ENCODE data around the gene UGT1A7. TPM values are rescaled to one million over a fixed set of nuclear protein-coding genes. Genes with fewer than 3 reads are reported as not detected.

UGT1A7 gene
- total RNA-seq, 1 donor: not detected

GRCh38 chr2:233802132-233802815, 120.6 kb downstream of the UGT1A7 start:
- DNase-seq (ENCODE audit: low read depth): no peak
- H3K4me3 ChIP-seq (ENCODE audit: low read depth, low read length): no peak overlapping the region
- TF ChIP-seq CTCF (IDR thresholded peaks at IDR 0.05; ENCODE audit: insufficient read depth, low read length): no peak

DNA sequence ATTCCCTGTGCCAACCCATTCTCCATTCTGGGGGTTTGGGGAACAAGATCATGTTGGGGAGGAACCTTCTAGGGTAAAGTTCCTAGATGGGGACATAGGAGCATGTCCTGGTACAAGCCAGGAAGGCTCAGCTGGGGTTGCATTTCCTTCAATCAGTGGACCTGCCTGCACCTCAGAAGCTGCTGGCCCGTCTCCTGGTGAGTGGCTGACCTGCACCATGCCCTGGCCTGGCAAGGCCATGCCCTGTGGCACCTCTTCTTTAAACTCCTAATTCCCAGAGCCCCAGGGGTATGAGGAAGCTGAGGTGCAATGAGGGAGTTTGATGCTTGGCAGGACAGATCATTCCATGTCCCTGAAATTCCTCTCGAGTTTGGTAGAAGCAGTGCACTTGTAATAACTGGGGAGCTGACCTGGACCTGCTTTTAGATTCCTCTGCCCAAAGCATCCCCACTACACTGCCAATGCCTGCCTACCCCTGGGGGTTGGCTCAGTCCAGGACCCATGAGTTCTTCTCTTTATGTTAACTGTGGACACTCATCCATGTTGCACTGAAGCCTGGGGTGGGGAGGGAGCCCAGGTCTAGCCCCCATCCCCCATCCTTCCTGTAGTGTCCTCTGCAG, 121.7 kb downstream of the UGT1A7 start:
- no peak for DNase-seq (ENCODE audit: low read depth)
- TF ChIP-seq CTCF (IDR thresholded peaks at IDR 0.05; ENCODE audit: insufficient read depth, low read length): no peak
- H3K4me3 ChIP-seq (ENCODE audit: low read depth, low read length): no peak overlapping the region

DNA sequence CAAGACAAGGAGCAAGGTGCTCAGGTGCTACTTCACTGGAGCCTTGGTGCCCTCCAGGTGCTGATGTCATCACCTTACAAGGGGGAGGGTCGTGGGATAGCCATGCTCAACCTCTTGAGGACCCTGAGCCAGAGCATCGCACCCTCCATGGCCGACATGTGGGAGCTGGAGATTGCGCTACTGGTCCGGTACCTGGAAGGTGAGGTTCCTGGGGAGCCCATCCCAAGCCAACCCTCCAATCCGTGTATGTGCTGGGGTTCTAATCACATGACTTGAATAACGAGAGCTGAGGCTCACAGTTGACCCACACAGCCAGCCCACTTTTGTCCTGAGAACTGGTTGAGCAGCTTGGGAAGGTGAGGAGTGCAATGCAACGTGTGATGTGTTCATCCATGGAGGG, 122.3 kb downstream of the UGT1A7 start:
- no peak for TF ChIP-seq CTCF (IDR thresholded peaks at IDR 0.05; ENCODE audit: insufficient read depth, low read length)

DNA sequence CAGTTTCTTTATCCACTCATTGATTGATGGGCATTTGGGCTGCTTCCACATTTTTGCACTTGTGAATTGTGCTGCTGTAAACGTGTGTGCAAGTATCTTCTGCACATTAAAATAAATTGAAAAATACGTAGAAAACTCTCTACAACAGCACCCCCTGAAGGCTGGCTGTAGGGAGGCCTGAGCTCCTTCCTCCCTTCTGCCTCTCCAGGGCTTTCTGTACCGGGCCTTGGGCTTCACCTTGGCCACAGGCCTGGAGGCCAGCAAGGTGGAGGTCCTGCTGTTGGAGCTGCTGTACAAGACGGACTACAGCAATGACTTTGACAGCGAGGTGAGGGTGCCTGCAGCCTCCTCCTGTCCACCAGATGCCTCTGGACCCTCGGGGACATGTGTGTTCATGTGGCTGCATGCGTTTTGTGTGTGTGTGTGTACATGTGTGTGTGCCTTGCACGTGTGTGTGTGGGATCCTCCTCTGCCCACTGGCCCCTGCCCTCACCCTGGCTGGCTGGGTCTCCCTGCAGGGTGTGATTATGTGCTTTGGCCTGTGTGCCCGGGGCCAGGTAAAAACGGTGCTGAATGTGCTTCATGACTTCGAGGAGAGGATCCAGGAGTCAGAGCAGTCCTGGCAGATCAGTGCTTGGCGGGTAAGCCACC, 125.6 kb downstream of the UGT1A7 start:
- no peak overlapping the region for H3K4me3 ChIP-seq (ENCODE audit: low read depth, low read length)
- DNase-seq (ENCODE audit: low read depth): no peak
- peak; percentile 1 for TF ChIP-seq CTCF (IDR thresholded peaks at IDR 0.05; ENCODE audit: insufficient read depth, low read length)

More for the DNA sequence above, 122.3 kb downstream of the UGT1A7 start:
- DNase-seq (ENCODE audit: low read depth): no peak
- no peak overlapping the region for H3K4me3 ChIP-seq (ENCODE audit: low read depth, low read length)

GRCh38 chr2:233807966-233808935, 126.5 kb downstream of the UGT1A7 start:
- no peak overlapping the region for H3K4me3 ChIP-seq (ENCODE audit: low read depth, low read length)
- no peak for DNase-seq (ENCODE audit: low read depth)
- TF ChIP-seq CTCF (IDR thresholded peaks at IDR 0.05; ENCODE audit: insufficient read depth, low read length): no peak

DNA sequence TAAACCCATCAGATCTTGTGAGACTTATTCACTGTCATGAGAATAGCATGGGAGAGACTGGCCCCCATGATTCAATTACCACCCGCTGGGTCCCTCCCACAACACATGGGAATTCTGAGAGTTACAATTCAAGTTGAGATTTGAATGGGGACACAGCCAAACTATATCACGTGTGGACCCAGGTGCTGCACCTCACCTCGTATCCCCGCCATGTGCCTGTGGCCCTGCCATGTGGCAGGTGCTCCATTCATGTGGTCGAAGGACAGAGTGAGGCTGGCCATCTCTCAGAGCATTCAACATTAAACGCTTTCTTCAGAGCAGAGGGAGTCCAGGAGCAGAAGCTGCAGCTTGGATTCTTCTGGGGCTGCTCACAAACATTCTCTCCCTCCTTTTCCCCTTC, 128.7 kb downstream of the UGT1A7 start:
- no peak for TF ChIP-seq CTCF (IDR thresholded peaks at IDR 0.05; ENCODE audit: insufficient read depth, low read length)
- H3K4me3 ChIP-seq (ENCODE audit: low read depth, low read length): no peak overlapping the region
- no peak for DNase-seq (ENCODE audit: low read depth)
